Karpas-422 (cell line): Measurements from ENCODE around the gene ADO. TPM values are rescaled to one million over a fixed set of nuclear protein-coding genes. Genes with fewer than 3 reads are reported as not detected.

Source experiments
- DNase-seq: peaks from one replicate; pipeline ENCODE4 v3.0.0-alpha.2; 2015
- H2AFZ ChIP-seq: fragments of 200-600 bp; sonication (generic); 2 replicates; pipeline ENCODE4 v1.6.1; 2014; ENCODE audit warnings: antibody characterized with exemption, low read length, mixed read lengths
- H3K27ac ChIP-seq: fragments of 200-600 bp; sonication (generic); 2 replicates; pipeline ENCODE4 v1.5.1; 2014; ENCODE audit warnings: mild to moderate bottlenecking, low read length, moderate library complexity
- H3K27me3 ChIP-seq: fragments of 200-600 bp; sonication (generic); 2 replicates; pipeline ENCODE4 v1.6.1; 2014; ENCODE audit warnings: low read length, mixed read lengths
- H3K36me3 ChIP-seq: fragments of 200-600 bp; sonication (generic); 2 replicates; pipeline ENCODE4 v1.6.1; 2014; ENCODE audit warnings: low read length, mixed read lengths; ENCODE audit not compliant: insufficient read depth
- H3K4me1 ChIP-seq: fragments of 200-600 bp; sonication (generic); 2 replicates; pipeline ENCODE4 v1.6.1; 2014; ENCODE audit warnings: mild to moderate bottlenecking, low read length, mixed read lengths
- H3K4me2 ChIP-seq: fragments of 200-600 bp; sonication (generic); 2 replicates; pipeline ENCODE4 v1.6.1; 2014; ENCODE audit warnings: low read length, low read depth, mild to moderate bottlenecking; ENCODE audit not compliant: poor library complexity, severe bottlenecking
- H3K4me3 ChIP-seq: fragments of 200-600 bp; sonication (generic); 2 replicates; pipeline ENCODE4 v1.5.1; 2014; ENCODE audit warnings: mild to moderate bottlenecking, antibody characterized with exemption, low read length, mixed read lengths
- H3K79me2 ChIP-seq: fragments of 200-600 bp; sonication (generic); 2 replicates; pipeline ENCODE4 v1.6.1; 2014; ENCODE audit warnings: mild to moderate bottlenecking, low read length, mixed read lengths
- H3K9ac ChIP-seq: fragments of 200-600 bp; sonication (generic); 2 replicates; pipeline ENCODE4 v1.6.0; 2014; ENCODE audit warnings: low read length
- H3K9me2 ChIP-seq: fragments of 200-600 bp; sonication (generic), shearing (Covaris generic); replicated peaks from 2 replicates; pipeline ENCODE4 v1.6.0; 2014; ENCODE audit warnings: mild to moderate bottlenecking, low read length, moderate library complexity; ENCODE audit not compliant: insufficient read depth
- H3K9me3 ChIP-seq: fragments of 300-700, 200-600 bp; sonication (generic); 2 replicates; pipeline ENCODE4 v1.6.1; 2014; ENCODE audit warnings: low read length, mixed read lengths
- H4K20me1 ChIP-seq: fragments of 200-600 bp; sonication (generic); 2 replicates; pipeline ENCODE4 v1.6.1; 2014; ENCODE audit warnings: mild to moderate bottlenecking, antibody characterized with exemption, low read length, low read depth; ENCODE audit not compliant: insufficient read depth
- total RNA-seq: library from RNA; depleted of rRNA; stranded (reverse); fragments of >200 nt; shearing (Covaris generic); gene quantifications from 2 replicates; pipeline ENCODE4 v1.2.3, GENCODE V29; 2014; ENCODE audit warnings: low replicate concordance

The ADO gene
- total RNA-seq, 1 experiment from 2014 or later: 16.4 TPM

GRCh38 chr10:62801871-62802270 is 2.6 kb upstream of the ADO start:
- no peak overlapping the region for H3K4me2 ChIP-seq
- H3K27me3 ChIP-seq: 0 out of 2 replicates have a peak, but pooled peaks cover 4% of the 10 kb centered on the region
- no peak overlapping the region for H3K9ac ChIP-seq
- H3K4me1 ChIP-seq: peaks cover 22% of the 10 kb centered on the region
- no peak for DNase-seq
- no peak overlapping the region for H3K4me3 ChIP-seq
- no peak overlapping the region for H2AFZ ChIP-seq
- H3K36me3 ChIP-seq: peaks cover 9% of the 10 kb centered on the region
- no peak overlapping the region for H3K27ac ChIP-seq
- H3K9me3 ChIP-seq: no peaks in the 10 kb centered on the region
- H3K79me2 ChIP-seq: peaks cover 17% of the 10 kb centered on the region
- peaks cover 18% of the 10 kb centered on the region for H4K20me1 ChIP-seq
- H3K9me2 ChIP-seq: no peaks in the 10 kb centered on the region

- Histone ChIP-seq H3K4me2 (peak overlapping the region; percentile 96), H3K9me2 (no peaks in the 10 kb centered on the region), H3K4me1 (peaks cover 30% of the 10 kb centered on the region), H2AFZ (peak overlapping the region; percentile 69), H3K79me2 (peaks cover 18% of the 10 kb centered on the region), H3K36me3 (peaks cover 26% of the 10 kb centered on the region), H3K27ac (no peak overlapping the region), H3K9ac (peak overlapping the region; percentile 86), H4K20me1 (peaks cover 37% of the 10 kb centered on the region), H3K27me3 (no peaks in the 10 kb centered on the region), H3K9me3 (no peaks in the 10 kb centered on the region), H3K4me3 (peak overlapping the region; percentile 97)
- no peak for DNase-seq
Observed at GRCh38 chr10:62803724-62804355, 680 bp upstream of the ADO start.

GRCh38 chr10:62805231-62806099 is 945 bp downstream of the ADO start:
- H2AFZ ChIP-seq: peak overlapping the region; percentile 69; the same call in 1 of the 2 replicates
- H3K79me2 ChIP-seq: peaks cover 18% of the 10 kb centered on the region
- no peaks in the 10 kb centered on the region for H3K27me3 ChIP-seq
- peaks cover 26% of the 10 kb centered on the region for H3K36me3 ChIP-seq
- H3K27ac ChIP-seq: peak overlapping the region; percentile 53; the same call in 1 of the 2 replicates
- peak overlapping the region; percentile 97 for H3K4me3 ChIP-seq
- peaks cover 30% of the 10 kb centered on the region for H3K4me1 ChIP-seq
- peak overlapping the region; percentile 96 for H3K4me2 ChIP-seq
- DNase-seq: no peak
- peak overlapping the region; percentile 86 for H3K9ac ChIP-seq
- no peaks in the 10 kb centered on the region for H3K9me3 ChIP-seq
- H3K9me2 ChIP-seq: no peaks in the 10 kb centered on the region
- peaks cover 50% of the 10 kb centered on the region for H4K20me1 ChIP-seq

GRCh38 chr10:62806251-62806650 is 1.7 kb downstream of the ADO start:
- Histone ChIP-seq H3K9me3 (no peaks in the 10 kb centered on the region), H3K27me3 (no peaks in the 10 kb centered on the region), H3K79me2 (peaks cover 18% of the 10 kb centered on the region), H3K36me3 (peaks cover 26% of the 10 kb centered on the region), H3K4me2 (peak overlapping the region; percentile 96), H4K20me1 (peaks cover 55% of the 10 kb centered on the region), H2AFZ (no peak overlapping the region), H3K4me1 (peaks cover 30% of the 10 kb centered on the region), H3K9ac (peak overlapping the region; percentile 17), H3K9me2 (no peaks in the 10 kb centered on the region), H3K27ac (no peak overlapping the region), H3K4me3 (peak overlapping the region; percentile 97; the same call in 1 of the 2 replicates)
- no peak for DNase-seq

- Histone ChIP-seq H3K79me2 (peaks cover 14% of the 10 kb centered on the region), H3K9me3 (no peaks in the 10 kb centered on the region), H4K20me1 (peaks cover 52% of the 10 kb centered on the region), H3K27ac (no peak overlapping the region), H3K27me3 (no peaks in the 10 kb centered on the region), H2AFZ (no peak overlapping the region), H3K4me2 (no peak overlapping the region), H3K4me1 (peaks cover 22% of the 10 kb centered on the region), H3K9me2 (no peaks in the 10 kb centered on the region), H3K36me3 (peaks cover 26% of the 10 kb centered on the region), H3K9ac (no peak overlapping the region), H3K4me3 (no peak overlapping the region)
- no peak for DNase-seq
Observed at GRCh38 chr10:62810156-62810902, 5.8 kb downstream of the ADO start.

- Histone ChIP-seq H3K4me3 (no peak overlapping the region), H2AFZ (no peak overlapping the region), H3K9ac (no peak overlapping the region), H3K79me2 (peaks cover 6% of the 10 kb centered on the region), H3K4me2 (no peak overlapping the region), H4K20me1 (peaks cover 43% of the 10 kb centered on the region), H3K36me3 (peaks cover 22% of the 10 kb centered on the region), H3K4me1 (peaks cover 18% of the 10 kb centered on the region), H3K27me3 (no peaks in the 10 kb centered on the region), H3K27ac (no peak overlapping the region), H3K9me2 (no peaks in the 10 kb centered on the region), H3K9me3 (no peaks in the 10 kb centered on the region)
- DNase-seq: no peak
Observed at GRCh38 chr10:62811159-62811875, 6.8 kb downstream of the ADO start.

GRCh38 chr10:62812672-62813439 is 8.3 kb downstream of the ADO start:
- Histone ChIP-seq H4K20me1 (peaks cover 27% of the 10 kb centered on the region), H2AFZ (no peak overlapping the region), H3K9ac (no peak overlapping the region), H3K27ac (no peak overlapping the region), H3K4me1 (peaks cover 17% of the 10 kb centered on the region), H3K79me2 (no peaks in the 10 kb centered on the region), H3K9me2 (no peaks in the 10 kb centered on the region), H3K27me3 (no peaks in the 10 kb centered on the region), H3K4me2 (no peak overlapping the region), H3K4me3 (no peak overlapping the region), H3K36me3 (peaks cover 9% of the 10 kb centered on the region; the same call in 1 of the 2 replicates), H3K9me3 (no peaks in the 10 kb centered on the region)
- no peak for DNase-seq
